PC-9 (cell line): ENCODE data around the gene SMYD2.

Experiments used
- CTCF ChIP-seq: fragments of 200-600 bp; sonication (generic); conservative IDR thresholded peaks from 2 replicates; pipeline ENCODE4 v1.6.1; 2017; ENCODE audit warnings: mixed run types, antibody characterized with exemption, mild to moderate bottlenecking, moderate library complexity
- EZH2 ChIP-seq: fragments of 200-600 bp; sonication (generic); IDR thresholded peaks from 2 replicates; pipeline ENCODE4 v1.8.0; 2017; ENCODE audit warnings: antibody characterized with exemption, low read depth

GRCh38 chr1:214317734-214318133, 36.8 kb downstream of the SMYD2 start:
- no peak for TF ChIP-seq CTCF
- TF ChIP-seq EZH2: no peak
